ENCODE results near the gene ATP9A. TPM values are rescaled to one million over a fixed set of nuclear protein-coding genes. Genes with fewer than 3 reads are reported as not detected.
"Not testable (repeated sequence)": the region's sequence is repeated elsewhere in the genome, so short reads cannot be mapped to it uniquely, and the experiment has no call there.

Gene ATP9A
- total RNA-seq, 1 donor from 2014 or later, result 23.1 TPM

- H3K27me3 ChIP-seq (ENCODE audit: low read depth), result no peaks in the 10 kb centered on the region
- DNase-seq (no peak), ATAC-seq (no peak)
- H3K4me1 ChIP-seq, result peaks cover 11% of the 10 kb centered on the region
- no peak overlapping the region for H3K27ac ChIP-seq
- no peak overlapping the region for H3K4me3 ChIP-seq
- TF ChIP-seq CTCF (IDR thresholded peaks at IDR 0.05), result no peak
- H3K36me3 ChIP-seq, result no peaks in the 10 kb centered on the region
- no peaks in the 10 kb centered on the region for H3K9me3 ChIP-seq
- intact Hi-C loops (cut with DNase I), result no loop called here
Measured at GRCh38 chr20:51648571-51648947, 119.6 kb downstream of the ATP9A start.

DNA sequence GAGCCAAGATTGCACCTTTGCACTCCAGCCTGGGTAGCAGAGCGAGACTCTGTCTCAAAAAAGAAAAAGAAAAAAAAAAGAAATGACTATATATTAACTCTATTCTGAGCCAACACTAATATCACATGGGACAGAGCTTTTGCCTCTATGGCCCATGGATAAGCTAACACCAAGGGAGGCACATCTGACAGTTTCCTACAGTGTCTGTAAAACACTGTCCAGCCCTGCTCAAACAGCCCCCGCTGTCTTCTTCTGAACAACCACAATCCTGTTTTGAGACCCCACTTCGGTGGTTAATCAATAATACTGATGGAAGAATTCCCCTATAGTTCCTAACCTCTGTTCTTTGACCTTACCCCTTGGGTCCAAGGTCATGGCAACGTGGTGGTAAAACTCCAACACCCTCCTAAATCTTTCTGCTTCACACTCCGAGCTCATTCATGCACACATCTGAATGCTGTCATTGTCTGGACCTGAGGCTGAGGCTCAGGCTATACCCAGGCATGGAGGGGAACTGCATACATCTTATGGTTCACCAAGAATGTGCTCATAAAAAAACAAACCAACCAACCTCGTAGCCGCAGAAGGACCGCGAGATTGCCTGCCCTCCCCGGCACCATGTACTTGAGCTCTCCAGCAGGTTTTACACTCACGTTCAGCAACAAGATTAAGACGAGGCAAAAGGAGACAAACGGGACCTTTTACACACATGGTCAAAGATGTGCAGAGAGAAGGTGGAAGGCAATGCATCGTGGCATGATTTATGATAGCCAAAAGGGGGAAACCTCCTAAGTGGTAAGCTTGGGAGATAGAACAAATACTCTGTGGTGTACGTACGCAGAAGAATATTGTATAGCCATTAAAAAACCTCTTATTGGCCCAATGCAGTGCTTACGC lies 120.3 kb downstream of the ATP9A start:
- Histone ChIP-seq H3K4me1 (peaks cover 15% of the 10 kb centered on the region), H3K27me3 (ENCODE audit: low read depth) (no peaks in the 10 kb centered on the region), H3K36me3 (no peaks in the 10 kb centered on the region), H3K4me3 (no peak overlapping the region), H3K27ac (no peak overlapping the region), H3K9me3 (no peaks in the 10 kb centered on the region)
- DNase-seq, result no peak
- TF ChIP-seq CTCF (IDR thresholded peaks at IDR 0.05), result no peak
- no peak for ATAC-seq
- intact Hi-C loops (cut with DNase I), result no loop called here

GRCh38 chr20:51643810-51644209 lies 124.4 kb downstream of the ATP9A start:
- H3K4me1 ChIP-seq; H3K9me3 ChIP-seq; intact Hi-C loops (cut with DNase I); H3K36me3 ChIP-seq; H3K27me3 ChIP-seq (ENCODE audit: low read depth); ATAC-seq; DNase-seq; H3K4me3 ChIP-seq: not testable (repeated sequence)
- peak overlapping the region; percentile 36 for H3K27ac ChIP-seq

DNA sequence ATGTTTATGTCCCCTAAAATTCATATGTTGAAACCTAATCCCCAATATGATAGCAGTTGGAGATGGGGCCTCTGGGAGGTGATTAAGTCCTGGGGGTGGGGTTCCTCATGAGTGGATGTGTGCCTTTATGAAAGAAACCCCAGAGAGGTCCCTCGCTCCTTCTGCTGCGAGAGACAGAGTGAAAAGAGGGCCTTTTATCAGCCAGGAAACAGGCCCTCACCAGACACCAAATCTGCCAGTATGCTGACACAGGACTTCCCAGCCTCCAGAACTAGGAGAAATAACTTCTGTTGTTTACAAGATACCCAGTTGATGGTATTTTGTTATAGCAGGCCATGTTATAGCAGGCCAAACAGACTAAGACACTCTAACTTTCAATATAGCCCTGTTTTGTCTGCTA lies 124.8 kb downstream of the ATP9A start:
- intact Hi-C loops (cut with DNase I), result no loop called here
- no peak overlapping the region for H3K4me3 ChIP-seq
- no peak for ATAC-seq

DNA sequence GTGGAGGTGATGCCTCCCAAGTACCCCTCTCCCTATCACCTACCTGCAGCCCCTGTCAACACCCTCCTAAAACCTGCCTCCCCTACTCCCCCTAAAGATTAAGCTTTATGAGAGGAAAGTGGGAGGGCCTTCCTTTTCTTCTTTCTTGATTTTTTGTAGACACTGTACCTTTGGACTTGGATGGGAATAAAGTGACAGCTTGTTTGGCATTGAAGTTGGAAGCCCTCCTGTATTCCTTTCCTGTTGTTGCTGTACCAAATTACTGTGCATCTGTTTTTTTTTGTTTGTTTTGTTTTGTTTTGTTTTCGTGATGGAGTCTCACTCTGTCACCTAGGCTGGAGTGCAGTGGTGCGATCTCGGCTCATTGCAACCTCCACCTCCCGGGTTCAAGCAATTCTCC lies 126.3 kb downstream of the ATP9A start:
- intact Hi-C loops (cut with DNase I), result no loop called here
- Histone ChIP-seq H3K36me3 (no peaks in the 10 kb centered on the region), H3K27me3 (ENCODE audit: low read depth) (no peaks in the 10 kb centered on the region), H3K4me1 (peaks cover 6% of the 10 kb centered on the region), H3K27ac (no peak overlapping the region), H3K4me3 (no peak overlapping the region), H3K9me3 (no peaks in the 10 kb centered on the region)
- TF ChIP-seq CTCF (IDR thresholded peaks at IDR 0.05), result no peak
- no peak for ATAC-seq
- no peak for DNase-seq

More for the DNA sequence above, 124.8 kb downstream of the ATP9A start:
- DNase-seq, result no peak
- peaks cover 6% of the 10 kb centered on the region for H3K4me1 ChIP-seq
- no peak for TF ChIP-seq CTCF (IDR thresholded peaks at IDR 0.05)
- H3K36me3 ChIP-seq, result no peaks in the 10 kb centered on the region
- H3K9me3 ChIP-seq, result no peaks in the 10 kb centered on the region
- peak overlapping the region; percentile 36 for H3K27ac ChIP-seq
- no peaks in the 10 kb centered on the region for H3K27me3 ChIP-seq (ENCODE audit: low read depth)

DNA sequence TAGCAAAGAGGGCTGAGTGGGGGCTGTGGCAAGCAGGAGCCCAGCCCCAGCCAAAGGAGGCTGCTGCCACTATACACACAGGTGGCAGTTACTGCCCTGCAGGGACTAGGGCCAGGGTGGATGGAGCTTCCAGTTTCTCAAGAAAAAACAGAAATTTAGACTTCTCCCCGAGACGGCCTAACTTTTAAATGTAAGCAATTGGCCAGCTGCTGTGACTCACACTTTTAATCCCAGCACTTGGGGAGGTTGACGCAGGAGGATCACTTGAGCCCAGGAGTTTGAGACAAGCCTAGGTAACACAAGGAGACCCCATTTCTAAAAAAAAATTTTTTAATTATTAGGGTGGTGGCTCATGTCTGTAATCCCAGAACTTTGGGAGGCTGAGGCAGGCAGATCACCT lies 127.4 kb downstream of the ATP9A start:
- TF ChIP-seq CTCF (IDR thresholded peaks at IDR 0.05), result no peak
- H3K27me3 ChIP-seq (ENCODE audit: low read depth), result no peaks in the 10 kb centered on the region
- DNase-seq, result no peak

More for the DNA sequence above, 127.4 kb downstream of the ATP9A start:
- no peaks in the 10 kb centered on the region for H3K36me3 ChIP-seq
- peaks cover 6% of the 10 kb centered on the region for H3K4me1 ChIP-seq
- H3K4me3 ChIP-seq, result no peak overlapping the region
- no peaks in the 10 kb centered on the region for H3K9me3 ChIP-seq
- no peak overlapping the region for H3K27ac ChIP-seq
- intact Hi-C loops (cut with DNase I), result no loop called here
- ATAC-seq, result no peak

All from lower lobe of right lung (tissue), 2 donors.